NT2/D1 (cell line): ENCODE measurements around the gene UMAD1.

Experiments used
- YY1 ChIP-seq: IDR thresholded peaks from 2 replicates; pipeline ENCODE4 v1.6.1; 2011; ENCODE audit not compliant: insufficient read length, insufficient read depth
- ZNF274 ChIP-seq: IDR thresholded peaks from 2 replicates; pipeline ENCODE4 v1.6.1; 2011; ENCODE audit warnings: mild to moderate bottlenecking, low read depth, low read length

- no peak for TF ChIP-seq ZNF274
- TF ChIP-seq YY1 = no peak
Observed at GRCh38 chr7:7630626-7631329, 9.8 kb upstream of the UMAD1 start.
